ENCODE data around the gene BRK1. TPM values are rescaled to one million over a fixed set of nuclear protein-coding genes. Genes with fewer than 3 reads are reported as not detected.
"Not testable (repeated sequence)": the region's sequence is repeated elsewhere in the genome, so short reads cannot be mapped to it uniquely, and the experiment has no call there.

Gene BRK1
- total RNA-seq, 1 donor = 126 TPM

GRCh38 chr3:10170915-10171478, 55.5 kb downstream of the BRK1 start:
- no peak for DNase-seq (ENCODE audit: low read depth)
- TF ChIP-seq CTCF (IDR thresholded peaks at IDR 0.05; ENCODE audit: insufficient read depth, low read depth, low read length) = no peak
- no peak overlapping the region for H3K4me3 ChIP-seq (ENCODE audit: low read depth, low read length)

- peak; percentile 50 for DNase-seq (ENCODE audit: low read depth)
- no peak for TF ChIP-seq CTCF (IDR thresholded peaks at IDR 0.05; ENCODE audit: insufficient read depth, low read depth, low read length)
- H3K4me3 ChIP-seq (ENCODE audit: low read depth, low read length) = no peak overlapping the region
These were observed 57.8 kb downstream of the BRK1 start for GRCh38 chr3:10173095-10173925.

- peak; percentile 86 for DNase-seq (ENCODE audit: low read depth)
- H3K4me3 ChIP-seq (ENCODE audit: low read depth, low read length) = no peak overlapping the region
- TF ChIP-seq CTCF (IDR thresholded peaks at IDR 0.05; ENCODE audit: insufficient read depth, low read depth, low read length) = no peak
These were observed 58.5 kb downstream of the BRK1 start for GRCh38 chr3:10173926-10174435.

- not testable (repeated sequence) for H3K4me3 ChIP-seq (ENCODE audit: low read depth, low read length); DNase-seq (ENCODE audit: low read depth)
These were observed 59.9 kb downstream of the BRK1 start for GRCh38 chr3:10175334-10175733.

GRCh38 chr3:10176150-10176549, 60.7 kb downstream of the BRK1 start:
- DNase-seq (ENCODE audit: low read depth); H3K4me3 ChIP-seq (ENCODE audit: low read depth, low read length): not testable (repeated sequence)

Other genes starting within 250 kb of the BRK1 start
- gene CIDEC, start 235.4 kb upstream of the BRK1 start, total RNA-seq = not detected in 2 replicates
- gene JAGN1, start 225.1 kb upstream of the BRK1 start, total RNA-seq = 15.1 and 24.2 TPM in 2 replicates
- 0.43 and 0.64 TPM in 2 replicates for gene IL17RE, start 212.8 kb upstream of the BRK1 start, total RNA-seq
- 32.8 and 42.8 TPM in 2 replicates for gene IL17RC, start 198.6 kb upstream of the BRK1 start, total RNA-seq
- gene CRELD1, start 181.8 kb upstream of the BRK1 start, total RNA-seq = 13.2 and 16.0 TPM in 2 replicates
- gene PRRT3, start 163.3 kb upstream of the BRK1 start, total RNA-seq = 3.2 and 3.5 TPM in 2 replicates
- 35.4 and 52.7 TPM in 2 replicates for gene EMC3, start 128.8 kb upstream of the BRK1 start, total RNA-seq
- 15.5 and 23.3 TPM in 2 replicates for gene FANCD2, start 89.2 kb upstream of the BRK1 start, total RNA-seq
- not detected in 2 replicates for gene FANCD2OS, start 7.4 kb upstream of the BRK1 start, total RNA-seq
- gene VHL, start 26.1 kb downstream of the BRK1 start, total RNA-seq = 31.9 and 45.3 TPM in 2 replicates
- gene IRAK2, start 49.2 kb downstream of the BRK1 start, total RNA-seq = 3.2 and 8.2 TPM in 2 replicates
- gene TATDN2, start 132.8 kb downstream of the BRK1 start, total RNA-seq = 16.0 and 21.9 TPM in 2 replicates
- 0.32 TPM in 1 of 2 replicates, not detected in the other for gene GHRL, start 177.3 kb downstream of the BRK1 start, total RNA-seq
- gene SEC13, start 205.4 kb downstream of the BRK1 start, total RNA-seq = 292 and 306 TPM in 2 replicates

All from fibroblast of villous mesenchyme (primary cell).